HepG2 (cell line): ENCODE results near the gene ELAC2.

ENCODE experiments used
- CTCF ChIP-seq: sonication (generic); formaldehyde crosslinking; IDR thresholded peaks from 2 replicates; pipeline ENCODE4 v1.5.0; 2020; ENCODE audit warnings: mild to moderate bottlenecking, missing genetic modification reagents, moderate library complexity
- EHMT2 ChIP-seq: fragments of 200-600 bp; sonication (generic); IDR thresholded peaks from 2 replicates; pipeline ENCODE4 v1.7.0; 2017; ENCODE audit warnings: antibody characterized with exemption, low read depth, low read length, borderline replicate concordance
- FOSL1 ChIP-seq: sonication (generic); formaldehyde crosslinking; IDR thresholded peaks from 2 replicates; pipeline ENCODE4 v1.9.0; 2021; ENCODE audit warnings: missing genetic modification reagents, borderline replicate concordance
- POLR2A ChIP-seq, 2 experiments: IDR thresholded peaks; 2 replicates each; pipeline ENCODE4 v1.6.1; 2011; ENCODE audit warnings: low read depth in 2 of 2, low read length in 2 of 2, mild to moderate bottlenecking in 1 of 2, moderate library complexity in 1 of 2; ENCODE audit not compliant: insufficient read depth in 1 of 2
- RELA ChIP-seq: sonication (generic); formaldehyde crosslinking; IDR thresholded peaks from 2 replicates; pipeline ENCODE4 v1.4.0; 2020; ENCODE audit warnings: missing genetic modification reagents
- TFDP1 ChIP-seq: IDR thresholded peaks from 2 replicates; pipeline ENCODE4 v1.6.1; 2016; ENCODE audit warnings: missing compliant biosample characterization, missing genetic modification reagents, borderline replicate concordance
- ZNF18 ChIP-seq: sonication (generic); formaldehyde crosslinking; IDR thresholded peaks from 2 replicates; pipeline ENCODE4 v1.8.0; 2022; ENCODE audit warnings: mild to moderate bottlenecking, missing genetic modification reagents; ENCODE audit not compliant: insufficient replicate concordance
- ZNF792 ChIP-seq: IDR thresholded peaks from 2 replicates; pipeline ENCODE4 v1.6.1; 2016
- ZZZ3 ChIP-seq: sonication (generic); formaldehyde crosslinking; IDR thresholded peaks from 2 replicates; pipeline ENCODE4 v1.4.0; 2020; ENCODE audit warnings: missing genetic modification reagents, mild to moderate bottlenecking, borderline replicate concordance

GRCh38 chr17:12994341-12995074, 23.3 kb downstream of the ELAC2 start:
- no peak for TF ChIP-seq FOSL1 (CRISPR knock-in tag)
- no peak for TF ChIP-seq POLR2A (IDR thresholded peaks at IDR 0.05; ENCODE audit: insufficient read depth in 1 of 2, low read depth in 2 of 2, low read length in 2 of 2)
- no peak for TF ChIP-seq CTCF
- no peak for TF ChIP-seq RELA (CRISPR knock-in tag)
- TF ChIP-seq ZZZ3 (CRISPR knock-in tag), result no peak
- no peak for TF ChIP-seq ZNF18 (CRISPR knock-in tag)
- TF ChIP-seq TFDP1 (CRISPR knock-in tag), result no peak
- TF ChIP-seq EHMT2, result no peak
- no peak for TF ChIP-seq ZNF792 (CRISPR knock-in tag)
